Fibroblast of the aortic adventitia (primary cell): ENCODE measurements around the gene GCNT2. TPM values are rescaled to one million over a fixed set of nuclear protein-coding genes. Genes with fewer than 3 reads are reported as not detected.
"Not testable (repeated sequence)": the region's sequence is repeated elsewhere in the genome, so short reads cannot be mapped to it uniquely, and the experiment has no call there.

Experiments used
- DNase-seq: peaks from one replicate; pipeline ENCODE4 v3.0.0-alpha.2; 2010; ENCODE audit warnings: low read depth
- H3K4me3 ChIP-seq: 2 replicates; pipeline ENCODE4 v1.5.1; 2011; ENCODE audit warnings: low read depth, mild to moderate bottlenecking, control low read depth, low read length, moderate library complexity
- total RNA-seq: library from RNA; depleted of rRNA; stranded (reverse); fragments of >200 nt; gene quantifications from 2 replicates; pipeline ENCODE4 v1.2.3, GENCODE V29; 2012; ENCODE audit warnings: low replicate concordance
- TF ChIP-seq, protein P1 (sequence below): IDR thresholded peaks from 2 replicates; pipeline ENCODE4 v1.5.1; 2011; ENCODE audit warnings: mild to moderate bottlenecking, low read length, control low read depth, inconsistent platforms; ENCODE audit not compliant: insufficient read depth

GCNT2 gene
- total RNA-seq, 1 donor: 2.5 TPM

DNA sequence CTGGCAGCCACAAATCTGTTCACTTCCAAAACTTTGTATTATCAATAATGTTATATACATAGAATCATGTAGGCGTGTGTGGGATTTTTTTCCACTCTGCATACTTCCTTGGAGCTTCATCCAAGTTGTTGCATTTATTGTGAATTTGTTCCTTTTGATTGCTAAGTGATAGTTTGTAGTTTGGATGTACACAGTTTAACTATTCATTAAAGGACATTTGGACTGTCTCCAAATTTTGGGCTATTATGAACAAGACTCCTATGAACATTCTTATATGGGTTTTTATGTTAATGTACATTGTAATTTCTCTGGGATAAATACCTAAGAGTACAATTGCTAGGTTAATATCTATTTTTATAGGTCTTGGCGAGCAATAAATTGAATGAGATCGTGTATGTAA, 36.2 kb upstream of the GCNT2 start:
- DNase-seq: no peak
- TF ChIP-seq, protein P1, sequence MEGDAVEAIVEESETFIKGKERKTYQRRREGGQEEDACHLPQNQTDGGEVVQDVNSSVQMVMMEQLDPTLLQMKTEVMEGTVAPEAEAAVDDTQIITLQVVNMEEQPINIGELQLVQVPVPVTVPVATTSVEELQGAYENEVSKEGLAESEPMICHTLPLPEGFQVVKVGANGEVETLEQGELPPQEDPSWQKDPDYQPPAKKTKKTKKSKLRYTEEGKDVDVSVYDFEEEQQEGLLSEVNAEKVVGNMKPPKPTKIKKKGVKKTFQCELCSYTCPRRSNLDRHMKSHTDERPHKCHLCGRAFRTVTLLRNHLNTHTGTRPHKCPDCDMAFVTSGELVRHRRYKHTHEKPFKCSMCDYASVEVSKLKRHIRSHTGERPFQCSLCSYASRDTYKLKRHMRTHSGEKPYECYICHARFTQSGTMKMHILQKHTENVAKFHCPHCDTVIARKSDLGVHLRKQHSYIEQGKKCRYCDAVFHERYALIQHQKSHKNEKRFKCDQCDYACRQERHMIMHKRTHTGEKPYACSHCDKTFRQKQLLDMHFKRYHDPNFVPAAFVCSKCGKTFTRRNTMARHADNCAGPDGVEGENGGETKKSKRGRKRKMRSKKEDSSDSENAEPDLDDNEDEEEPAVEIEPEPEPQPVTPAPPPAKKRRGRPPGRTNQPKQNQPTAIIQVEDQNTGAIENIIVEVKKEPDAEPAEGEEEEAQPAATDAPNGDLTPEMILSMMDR: no peak
- H3K4me3 ChIP-seq: no peak overlapping the region

DNA sequence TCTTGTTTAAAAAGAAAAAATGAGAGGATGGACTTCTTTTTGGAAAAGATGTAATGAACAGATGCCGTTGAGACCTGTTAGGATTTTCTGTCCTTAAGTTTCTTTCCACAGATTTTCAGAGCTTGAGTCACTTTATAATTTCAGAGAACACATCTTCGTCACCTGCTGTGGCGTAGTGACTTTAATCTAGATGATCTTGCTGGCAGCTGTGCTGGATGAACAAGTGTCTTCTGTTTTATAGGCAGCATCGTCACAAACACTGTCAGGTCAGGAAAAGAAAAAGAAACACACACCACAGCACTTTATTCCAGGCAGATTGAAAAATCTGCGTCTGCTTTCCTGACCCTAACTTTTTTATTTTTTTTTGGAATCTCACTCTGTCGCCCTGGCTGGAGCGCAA, 35.7 kb upstream of the GCNT2 start:
- no peak for DNase-seq
- TF ChIP-seq, protein P1: no peak
- H3K4me3 ChIP-seq: no peak overlapping the region

GRCh38 chr6:10486215-10486614, 34.9 kb upstream of the GCNT2 start:
- TF ChIP-seq, protein P1: no peak
- DNase-seq: no peak
- no peak overlapping the region for H3K4me3 ChIP-seq

- not testable (repeated sequence) for DNase-seq, H3K4me3 ChIP-seq
Observed at GRCh38 chr6:10486944-10487588, 34.1 kb upstream of the GCNT2 start.

DNA sequence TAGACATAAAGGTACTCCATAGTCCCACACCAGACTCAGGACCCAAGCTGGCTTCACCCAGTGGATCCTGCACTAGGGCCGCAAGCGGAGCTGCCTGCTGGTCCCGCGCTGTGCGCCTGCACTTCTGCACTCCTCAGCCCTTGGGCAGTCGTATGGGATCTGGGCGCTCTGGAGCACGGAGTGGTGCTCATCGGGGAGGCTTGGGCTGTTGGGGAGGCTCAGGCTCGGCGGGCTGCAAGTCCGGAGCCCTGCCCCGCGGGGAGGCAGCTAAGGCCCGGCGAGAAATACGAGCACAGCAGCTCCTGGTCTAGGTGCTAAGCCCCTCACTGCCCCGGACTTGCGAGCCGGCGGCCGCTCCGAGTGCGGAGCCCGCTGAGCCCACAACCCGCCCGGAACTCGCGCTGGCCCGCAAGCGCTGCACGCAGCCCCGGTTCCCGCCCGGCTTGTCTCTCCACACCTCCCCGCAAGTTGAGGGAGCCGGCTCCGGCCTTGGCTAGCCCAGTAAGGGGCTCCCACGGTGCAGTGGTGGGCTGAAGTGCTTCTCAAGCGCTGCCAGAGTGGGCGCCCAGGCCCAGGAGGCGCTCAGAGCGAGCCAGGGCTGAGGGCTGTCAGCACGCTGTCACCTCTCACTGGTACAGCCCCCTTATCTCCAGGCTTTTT, 33.4 kb upstream of the GCNT2 start:
- TF ChIP-seq, protein P1: no peak
- no peak overlapping the region for H3K4me3 ChIP-seq
- no peak for DNase-seq

GRCh38 chr6:10491463-10491862, 29.7 kb upstream of the GCNT2 start:
- DNase-seq: no peak
- TF ChIP-seq, protein P1: no peak
- no peak overlapping the region for H3K4me3 ChIP-seq

DNA sequence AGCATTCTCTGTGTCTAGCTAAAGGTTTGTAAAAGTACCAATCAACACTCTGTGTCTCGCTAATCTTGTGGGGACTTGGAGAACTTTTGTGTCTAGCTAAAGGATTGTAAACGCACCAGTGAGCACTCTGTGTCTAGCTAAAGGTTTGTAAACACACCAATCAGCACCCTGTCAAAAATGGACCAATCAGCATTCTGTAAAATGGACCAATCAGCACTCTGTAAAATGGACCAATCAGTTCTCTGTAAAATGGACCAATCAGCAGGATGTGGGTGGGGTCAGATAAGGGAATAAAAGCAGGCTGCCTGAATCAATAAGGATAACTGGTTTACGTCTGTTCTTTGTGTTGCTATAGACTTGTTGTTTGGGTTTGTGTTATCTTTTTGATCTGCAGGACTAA, 29.2 kb upstream of the GCNT2 start:
- not testable (repeated sequence) for DNase-seq, H3K4me3 ChIP-seq

DNA sequence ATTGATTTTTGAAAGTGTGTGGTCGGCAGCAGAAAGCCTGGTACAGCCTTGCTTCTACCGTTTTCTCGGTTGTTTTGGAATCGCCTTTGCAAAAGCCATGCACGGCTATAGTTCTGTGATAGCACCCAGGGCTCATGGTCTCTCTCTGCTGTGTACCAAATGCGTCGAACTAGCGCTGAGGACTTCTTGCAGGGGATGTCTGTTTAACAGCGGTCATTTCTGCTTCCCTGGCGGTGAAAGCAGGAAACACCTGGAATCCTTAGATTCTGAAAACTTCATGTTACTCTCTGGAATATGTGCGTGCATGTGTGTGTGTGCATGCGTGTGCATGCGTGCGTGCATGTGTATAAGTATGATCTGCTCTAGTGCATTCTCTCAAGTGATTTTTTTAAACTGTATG, 26.1 kb upstream of the GCNT2 start:
- DNase-seq: no peak
- TF ChIP-seq, protein P1: no peak
- no peak overlapping the region for H3K4me3 ChIP-seq
